ENCODE measurements around the gene FHIP2A.

The FHIP2A gene

GRCh38 chr10:114825513-114826253 lies 4.1 kb downstream of the FHIP2A start:
- TF ChIP-seq EZH2phosphoT487 (IDR thresholded peaks at IDR 0.05; ENCODE audit: borderline replicate concordance, low read length) (no peak), CTCF (IDR thresholded peaks at IDR 0.05; ENCODE audit: low read depth, low read length, poor library complexity, severe bottlenecking) (no peak)
- Histone ChIP-seq H3K79me2 (ENCODE audit: control insufficient read depth, low read length) (peaks cover 68% of the 10 kb centered on the region), H3K4me1 (ENCODE audit: control insufficient read depth, low read length) (peaks cover 35% of the 10 kb centered on the region), H3K9me3 (ENCODE audit: control insufficient read depth, insufficient read depth, low read length) (no peaks in the 10 kb centered on the region), H3K9me2 (replicated peaks; ENCODE audit: control insufficient read depth, low read length) (no peaks in the 10 kb centered on the region), H4K20me1 (ENCODE audit: control insufficient read depth, insufficient read depth, low read depth, low read length) (no peaks in the 10 kb centered on the region), H3K4me2 (ENCODE audit: low read length) (no peak overlapping the region), H3K27ac (ENCODE audit: low read depth, low read length) (no peak overlapping the region), H3F3A (ENCODE audit: control insufficient read depth, insufficient read depth) (0 out of 2 replicates have a peak, but pooled peaks cover 3% of the 10 kb centered on the region), H3K27me3 (ENCODE audit: control insufficient read depth, low read length) (no peaks in the 10 kb centered on the region), H3K4me3 (ENCODE audit: low read length) (no peak overlapping the region), H3K36me3 (ENCODE audit: control insufficient read depth, low read length) (peaks cover 4% of the 10 kb centered on the region; the same call in 1 of the 2 replicates)

GRCh38 chr10:114829160-114829909 lies 7.8 kb downstream of the FHIP2A start:
- Histone ChIP-seq H3K4me1 (ENCODE audit: control insufficient read depth, low read length) (peaks cover 18% of the 10 kb centered on the region), H3K27ac (ENCODE audit: low read depth, low read length) (no peak overlapping the region), H3K27me3 (ENCODE audit: control insufficient read depth, low read length) (no peaks in the 10 kb centered on the region), H3K9me3 (ENCODE audit: control insufficient read depth, insufficient read depth, low read length) (no peaks in the 10 kb centered on the region), H3F3A (ENCODE audit: control insufficient read depth, insufficient read depth) (no peaks in the 10 kb centered on the region), H3K4me2 (ENCODE audit: low read length) (no peak overlapping the region), H3K9me2 (replicated peaks; ENCODE audit: control insufficient read depth, low read length) (no peaks in the 10 kb centered on the region), H4K20me1 (ENCODE audit: control insufficient read depth, insufficient read depth, low read depth, low read length) (peaks cover 3% of the 10 kb centered on the region; the same call in 1 of the 2 replicates), H3K36me3 (ENCODE audit: control insufficient read depth, low read length) (peaks cover 23% of the 10 kb centered on the region), H3K4me3 (ENCODE audit: low read length) (no peak overlapping the region), H3K79me2 (ENCODE audit: control insufficient read depth, low read length) (peaks cover 47% of the 10 kb centered on the region)
- TF ChIP-seq EZH2phosphoT487 (IDR thresholded peaks at IDR 0.05; ENCODE audit: borderline replicate concordance, low read length): no peak
- no peak for TF ChIP-seq CTCF (IDR thresholded peaks at IDR 0.05; ENCODE audit: low read depth, low read length, poor library complexity, severe bottlenecking)

GRCh38 chr10:114831186-114831867 lies 9.7 kb downstream of the FHIP2A start:
- H3K79me2 ChIP-seq (ENCODE audit: control insufficient read depth, low read length): peaks cover 27% of the 10 kb centered on the region
- no peak for TF ChIP-seq CTCF (IDR thresholded peaks at IDR 0.05; ENCODE audit: low read depth, low read length, poor library complexity, severe bottlenecking)
- TF ChIP-seq EZH2phosphoT487 (IDR thresholded peaks at IDR 0.05; ENCODE audit: borderline replicate concordance, low read length): no peak
- peaks cover 16% of the 10 kb centered on the region for H3K4me1 ChIP-seq (ENCODE audit: control insufficient read depth, low read length)
- H3K9me2 ChIP-seq (replicated peaks; ENCODE audit: control insufficient read depth, low read length): no peaks in the 10 kb centered on the region
- no peak overlapping the region for H3K4me3 ChIP-seq (ENCODE audit: low read length)
- H3K27ac ChIP-seq (ENCODE audit: low read depth, low read length): no peak overlapping the region
- no peaks in the 10 kb centered on the region for H3F3A ChIP-seq (ENCODE audit: control insufficient read depth, insufficient read depth)
- H4K20me1 ChIP-seq (ENCODE audit: control insufficient read depth, insufficient read depth, low read depth, low read length): peaks cover 3% of the 10 kb centered on the region; the same call in 1 of the 2 replicates
- H3K27me3 ChIP-seq (ENCODE audit: control insufficient read depth, low read length): no peaks in the 10 kb centered on the region
- no peak overlapping the region for H3K4me2 ChIP-seq (ENCODE audit: low read length)
- no peaks in the 10 kb centered on the region for H3K9me3 ChIP-seq (ENCODE audit: control insufficient read depth, insufficient read depth, low read length)
- H3K36me3 ChIP-seq (ENCODE audit: control insufficient read depth, low read length): peaks cover 32% of the 10 kb centered on the region
